C4-2B (cell line): ENCODE results near the gene PTBP3.

Experiments used
- H3K27ac ChIP-seq: fragments of 450-650 bp; 2 replicates; pipeline ENCODE4 v1.5.1; 2017
- CTCF ChIP-seq: fragments of 450-650 bp; conservative IDR thresholded peaks from 2 replicates; pipeline ENCODE4 v1.5.1; 2017; ENCODE audit warnings: mild to moderate bottlenecking
- ZFX ChIP-seq: fragments of 450-650 bp; IDR thresholded peaks from 2 replicates; pipeline ENCODE4 v1.6.1; 2017

Gene PTBP3

GRCh38 chr9:112245126-112245525 lies 88.3 kb downstream of the PTBP3 start:
- TF ChIP-seq ZFX (no peak), CTCF (no peak)
- H3K27ac ChIP-seq, result no peak overlapping the region; the same call in 1 of the 2 replicates

- TF ChIP-seq CTCF (no peak), ZFX (no peak)
- H3K27ac ChIP-seq, result no peak overlapping the region
Measured at GRCh38 chr9:112242147-112242804, 91.1 kb downstream of the PTBP3 start.

GRCh38 chr9:112241491-112241890 lies 91.9 kb downstream of the PTBP3 start:
- TF ChIP-seq ZFX, result no peak
- no peak for TF ChIP-seq CTCF
- H3K27ac ChIP-seq, result no peak overlapping the region

GRCh38 chr9:112239708-112240107 lies 93.7 kb downstream of the PTBP3 start:
- H3K27ac ChIP-seq, result no peak overlapping the region
- no peak for TF ChIP-seq CTCF
- no peak for TF ChIP-seq ZFX

GRCh38 chr9:112239284-112239683 lies 94.1 kb downstream of the PTBP3 start:
- TF ChIP-seq CTCF (no peak), ZFX (no peak)
- no peak overlapping the region for H3K27ac ChIP-seq

GRCh38 chr9:112234779-112235178 lies 98.6 kb downstream of the PTBP3 start:
- TF ChIP-seq CTCF (no peak), ZFX (no peak)
- no peak overlapping the region for H3K27ac ChIP-seq

- H3K27ac ChIP-seq, result no peak overlapping the region
- TF ChIP-seq ZFX (no peak), CTCF (no peak)
Measured at GRCh38 chr9:112233769-112234168, 99.7 kb downstream of the PTBP3 start.
